SK-N-MC (cell line): ENCODE data around the gene OCA2.

Experiments
- DNase-seq: peaks from one replicate; pipeline ENCODE4 v3.0.0-alpha.2; 2011; ENCODE audit warnings: low read depth, low spot score
- H3K27ac ChIP-seq: fragments of 200-600 bp; sonication (generic); 2 replicates; pipeline ENCODE4 v1.5.1; 2016; ENCODE audit warnings: mixed run types
- H3K36me3 ChIP-seq: fragments of 200-600 bp; sonication (generic); 2 replicates; pipeline ENCODE4 v1.6.1; 2017; ENCODE audit warnings: antibody characterized with exemption, low read length, mixed read lengths; ENCODE audit not compliant: insufficient read depth
- H3K4me3 ChIP-seq: fragments of 200-600 bp; sonication (generic); 2 replicates; pipeline ENCODE4 v1.5.1; 2016
- H3K9ac ChIP-seq: fragments of 200-600 bp; sonication (generic); 2 replicates; pipeline ENCODE4 v1.8.0; 2017; ENCODE audit warnings: mixed run types, mixed read lengths; ENCODE audit not compliant: insufficient read length
- H3K9me3 ChIP-seq: fragments of 200-600 bp; sonication (generic); 2 replicates; pipeline ENCODE4 v1.6.1; 2017; ENCODE audit warnings: low read depth, mild to moderate bottlenecking, antibody characterized with exemption, low read length, moderate library complexity, mixed read lengths
- EZH2 ChIP-seq: fragments of 200-600 bp; sonication (generic); IDR thresholded peaks from one replicate; pipeline ENCODE4 v1.6.1; 2017; ENCODE audit warnings: antibody characterized with exemption
- FOXP2 ChIP-seq: optimal IDR thresholded peaks from 2 replicates; pipeline ENCODE3; 2011; ENCODE audit warnings: mild to moderate bottlenecking, moderate library complexity; ENCODE audit not compliant: insufficient read depth; ENCODE audit errors: extremely low read length, control extremely low read depth
- POLR2AphosphoS5 ChIP-seq: IDR thresholded peaks from 2 replicates; pipeline ENCODE4 v1.6.1; 2012; ENCODE audit warnings: mild to moderate bottlenecking, low read depth, low read length, borderline replicate concordance

The OCA2 gene

DNA sequence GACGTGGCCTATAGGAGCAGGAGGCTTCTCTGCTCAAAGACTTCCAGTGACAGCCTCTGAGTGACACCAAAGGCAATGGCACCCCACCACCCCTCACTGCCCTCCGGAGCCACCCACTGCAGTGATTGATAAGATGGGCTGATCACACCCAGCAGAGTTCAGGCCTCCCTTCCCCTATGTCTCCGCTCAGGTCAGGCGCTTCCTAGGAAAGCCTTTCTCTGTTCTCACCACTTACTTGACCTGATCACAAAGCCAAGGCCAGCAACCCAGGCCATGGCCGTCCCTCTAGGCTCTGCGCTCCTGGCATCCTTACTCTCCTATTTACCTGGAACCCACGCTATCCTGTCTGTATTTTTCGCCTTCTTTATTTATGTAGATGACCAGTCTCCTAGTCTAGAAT lies 282.3 kb downstream of the OCA2 start:
- TF ChIP-seq POLR2AphosphoS5 (no peak), EZH2 (no peak), FOXP2 (no peak)
- Histone ChIP-seq H3K4me3 (no peak overlapping the region), H3K9ac (no peak overlapping the region), H3K9me3 (no peaks in the 10 kb centered on the region), H3K27ac (no peak overlapping the region), H3K36me3 (no peaks in the 10 kb centered on the region)
- DNase-seq: no peak

DNA sequence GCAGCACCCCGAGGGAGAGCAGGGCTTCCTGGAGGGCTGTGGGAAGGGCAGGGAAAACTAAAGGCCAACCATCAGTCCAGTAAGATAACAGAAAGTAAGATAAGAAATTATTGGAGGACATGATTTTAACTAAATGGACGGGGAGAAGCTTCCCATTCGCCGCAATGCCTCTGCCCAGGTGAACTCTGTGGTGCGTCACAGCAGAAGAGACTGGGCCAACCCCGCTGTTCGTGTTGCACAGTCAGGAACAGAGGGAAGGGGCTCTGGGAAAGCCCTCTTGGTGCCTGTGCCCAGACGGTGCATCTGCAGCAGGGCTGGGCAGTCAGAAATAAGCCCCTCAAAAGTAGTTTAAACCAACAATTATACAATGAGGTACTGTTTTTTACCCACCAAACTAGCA lies 284.1 kb downstream of the OCA2 start:
- TF ChIP-seq POLR2AphosphoS5: no peak
- H3K9ac ChIP-seq: no peak overlapping the region

DNA sequence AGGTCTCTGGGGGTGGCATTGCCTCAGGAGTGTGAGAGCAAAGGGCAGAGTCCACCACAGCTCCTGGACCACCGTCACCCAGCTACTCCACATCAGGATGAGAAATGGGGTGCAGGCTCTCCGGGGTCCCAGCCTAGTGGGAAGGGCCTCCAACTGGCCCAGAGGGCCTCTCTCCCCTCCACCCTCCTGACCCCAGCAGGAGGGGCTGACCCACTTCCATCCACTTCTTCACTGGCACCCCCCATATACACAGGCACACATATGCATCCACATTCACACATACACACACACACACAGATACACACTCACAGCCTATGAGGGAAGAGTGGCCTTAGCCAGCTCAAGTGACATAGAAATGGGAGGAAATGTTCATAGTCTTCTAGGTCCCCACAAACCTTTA lies 286.0 kb downstream of the OCA2 start:
- Histone ChIP-seq H3K9ac (no peak overlapping the region), H3K36me3 (no peaks in the 10 kb centered on the region), H3K27ac (no peak overlapping the region), H3K9me3 (no peaks in the 10 kb centered on the region), H3K4me3 (no peak overlapping the region)
- no peak for DNase-seq
- TF ChIP-seq FOXP2 (no peak), EZH2 (no peak), POLR2AphosphoS5 (no peak)

More for the DNA sequence above, 284.1 kb downstream of the OCA2 start:
- Histone ChIP-seq H3K9me3 (no peaks in the 10 kb centered on the region), H3K4me3 (no peak overlapping the region), H3K27ac (no peak overlapping the region), H3K36me3 (no peaks in the 10 kb centered on the region)
- DNase-seq: no peak

DNA sequence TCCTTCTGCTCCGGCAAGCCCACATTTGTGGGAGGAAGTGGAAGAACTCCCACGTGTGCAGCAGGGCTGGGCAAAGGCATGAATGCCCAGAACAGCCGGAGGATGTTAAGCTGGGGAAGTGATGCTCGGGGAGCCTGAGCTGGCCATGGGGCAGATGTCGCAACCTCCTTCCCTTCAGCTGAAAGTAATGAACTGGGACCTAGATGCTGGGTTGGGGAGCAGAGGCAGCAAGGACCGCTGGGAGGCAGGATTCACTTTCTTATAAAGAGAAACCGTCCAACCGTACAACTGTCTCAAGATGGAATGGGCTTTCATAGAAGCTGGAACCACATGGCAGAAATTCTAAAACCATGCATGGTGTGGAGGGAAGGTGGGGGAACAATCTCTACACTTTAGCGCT lies 290.9 kb downstream of the OCA2 start:
- no peak overlapping the region for H3K9ac ChIP-seq
- no peaks in the 10 kb centered on the region for H3K9me3 ChIP-seq
- no peak for TF ChIP-seq POLR2AphosphoS5
- TF ChIP-seq EZH2: no peak
- no peak for TF ChIP-seq FOXP2
- no peak for DNase-seq
- no peak overlapping the region for H3K4me3 ChIP-seq
- no peak overlapping the region for H3K27ac ChIP-seq
- H3K36me3 ChIP-seq: no peaks in the 10 kb centered on the region

DNA sequence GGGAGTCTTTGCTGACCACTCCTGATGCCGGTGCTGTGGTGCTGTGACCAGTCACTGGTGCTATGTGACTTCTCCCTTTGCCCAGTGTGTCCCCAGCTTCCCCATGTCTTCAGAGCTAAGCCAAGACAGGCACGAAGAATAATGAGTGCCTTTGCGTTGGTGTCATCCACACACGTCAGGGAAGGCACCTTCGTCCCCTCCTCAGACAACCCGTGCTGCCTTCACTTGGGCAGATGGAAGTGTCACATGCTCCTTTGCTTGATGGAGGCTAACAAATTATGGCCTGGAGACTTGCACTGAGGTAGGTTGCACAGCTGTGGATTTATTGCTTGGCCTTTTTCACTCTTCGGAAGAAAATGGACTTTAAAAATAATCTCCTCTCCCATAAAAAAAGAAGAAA lies 291.8 kb downstream of the OCA2 start:
- no peak for TF ChIP-seq POLR2AphosphoS5
- no peaks in the 10 kb centered on the region for H3K36me3 ChIP-seq
- no peaks in the 10 kb centered on the region for H3K9me3 ChIP-seq
- DNase-seq: no peak
- H3K4me3 ChIP-seq: no peak overlapping the region
- H3K9ac ChIP-seq: no peak overlapping the region
- no peak overlapping the region for H3K27ac ChIP-seq

DNA sequence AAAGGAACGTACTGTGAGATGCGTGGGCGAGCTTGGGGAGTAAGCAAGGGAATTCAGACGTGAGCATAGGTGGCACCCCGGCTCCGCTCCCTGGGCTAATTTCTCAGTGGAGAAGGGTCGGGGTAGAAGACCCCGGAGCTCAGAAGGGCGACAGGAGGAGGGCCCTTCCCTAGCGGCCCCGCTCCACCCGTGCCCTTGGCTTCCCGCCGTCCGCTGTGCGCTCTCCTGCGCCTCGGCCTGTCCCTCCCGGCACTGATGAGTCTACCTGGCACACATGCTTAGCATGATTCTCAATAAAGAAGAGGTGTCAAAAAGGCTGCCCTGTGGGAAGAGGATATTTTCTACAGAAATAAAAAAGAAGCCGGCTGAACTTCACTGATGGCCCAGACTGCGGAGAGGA lies 292.7 kb downstream of the OCA2 start:
- Histone ChIP-seq H3K9ac (no peak overlapping the region), H3K36me3 (no peaks in the 10 kb centered on the region), H3K4me3 (no peak overlapping the region), H3K9me3 (no peaks in the 10 kb centered on the region), H3K27ac (no peak overlapping the region)
- TF ChIP-seq POLR2AphosphoS5: no peak
- no peak for TF ChIP-seq FOXP2
- TF ChIP-seq EZH2: no peak
- no peak for DNase-seq

DNA sequence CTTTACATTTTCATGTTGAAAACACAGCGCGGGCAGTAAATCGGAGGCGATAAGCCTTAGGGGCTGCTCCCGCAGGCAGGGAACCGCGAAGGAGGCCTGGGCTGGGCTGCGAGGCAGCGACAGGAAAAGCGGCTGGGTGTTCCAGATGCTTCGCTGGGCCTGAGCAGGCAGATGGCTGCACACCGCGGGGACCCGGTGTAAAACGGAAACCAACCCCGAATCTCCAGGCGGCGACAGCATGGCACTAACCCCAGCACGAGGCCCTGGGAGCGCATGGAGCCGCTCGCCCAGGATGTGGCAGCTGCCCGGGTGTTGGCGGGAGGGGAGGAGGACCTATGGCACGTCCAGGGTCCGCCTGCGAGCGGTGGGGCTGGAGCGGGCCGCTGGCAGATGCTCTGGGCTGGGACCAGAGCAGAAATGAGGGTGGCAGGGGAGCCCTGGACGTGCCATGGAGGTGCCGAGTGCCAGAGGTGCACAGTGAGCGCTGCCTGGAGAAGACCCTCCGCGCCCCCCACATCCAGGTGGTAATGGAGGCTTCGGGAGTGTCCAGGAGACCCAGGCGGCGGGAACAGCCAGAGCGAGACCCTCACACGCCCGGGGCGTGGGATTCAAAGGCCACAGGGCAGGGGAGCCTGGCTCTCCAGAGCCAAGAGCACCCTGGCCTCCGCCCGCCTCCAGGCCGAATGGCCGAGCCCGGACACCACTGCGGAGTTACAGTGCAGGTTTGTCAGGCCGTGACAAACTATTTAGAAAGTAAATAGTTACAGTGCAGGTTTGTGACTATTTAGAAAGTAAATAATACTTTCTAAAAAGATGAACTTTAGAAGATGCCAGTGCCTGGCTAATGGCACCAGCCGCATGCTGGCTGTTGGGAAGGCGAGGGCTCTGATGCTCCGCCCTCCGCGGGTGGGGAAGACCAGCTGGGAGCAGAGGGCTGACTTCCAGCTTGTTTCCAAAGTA lies 293.6 kb downstream of the OCA2 start:
- H3K9me3 ChIP-seq: no peaks in the 10 kb centered on the region
- TF ChIP-seq POLR2AphosphoS5 (no peak), FOXP2 (no peak), EZH2 (no peak)

DNA sequence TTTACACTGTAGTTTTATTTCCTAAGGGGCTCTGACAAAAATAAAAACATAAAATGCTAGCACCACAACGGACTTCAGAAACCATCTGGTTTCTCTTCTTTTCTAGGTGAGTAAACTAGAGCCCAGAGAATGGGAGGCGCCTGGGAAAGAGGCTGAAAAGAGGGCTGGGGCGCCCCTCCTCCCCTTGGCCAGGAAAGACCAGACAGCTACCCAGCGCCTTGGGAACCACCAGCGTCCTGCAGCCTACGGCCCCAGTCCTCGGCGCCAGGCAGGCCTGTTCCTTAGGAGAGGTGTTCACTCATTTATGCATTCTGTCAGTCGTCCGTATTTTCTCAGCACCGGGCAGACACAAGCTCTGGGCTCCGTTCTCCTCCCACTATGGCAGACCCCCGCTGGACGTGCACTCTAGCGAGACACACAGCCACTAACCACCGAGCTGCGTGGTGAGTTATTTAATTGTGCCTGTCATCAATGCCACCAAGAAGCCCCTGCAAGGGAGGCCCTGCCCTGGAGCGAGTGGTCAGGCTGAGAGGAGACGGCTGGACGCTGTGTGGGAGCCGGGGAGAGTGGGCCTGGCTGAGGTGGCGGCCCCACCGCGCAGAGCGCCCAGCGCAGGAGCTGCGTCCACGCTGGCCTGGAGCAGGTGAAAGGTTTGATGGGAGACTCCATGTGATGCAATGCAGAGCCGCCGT lies 294.4 kb downstream of the OCA2 start:
- Histone ChIP-seq H3K36me3 (no peaks in the 10 kb centered on the region), H3K9ac (no peak overlapping the region), H3K9me3 (no peaks in the 10 kb centered on the region), H3K4me3 (no peak overlapping the region), H3K27ac (no peak overlapping the region)
- DNase-seq: no peak
- TF ChIP-seq FOXP2 (no peak), EZH2 (no peak), POLR2AphosphoS5 (no peak)

More for the DNA sequence above, 293.6 kb downstream of the OCA2 start:
- DNase-seq: no peak
- Histone ChIP-seq H3K4me3 (no peak overlapping the region), H3K9ac (no peak overlapping the region), H3K27ac (no peak overlapping the region), H3K36me3 (no peaks in the 10 kb centered on the region)

DNA sequence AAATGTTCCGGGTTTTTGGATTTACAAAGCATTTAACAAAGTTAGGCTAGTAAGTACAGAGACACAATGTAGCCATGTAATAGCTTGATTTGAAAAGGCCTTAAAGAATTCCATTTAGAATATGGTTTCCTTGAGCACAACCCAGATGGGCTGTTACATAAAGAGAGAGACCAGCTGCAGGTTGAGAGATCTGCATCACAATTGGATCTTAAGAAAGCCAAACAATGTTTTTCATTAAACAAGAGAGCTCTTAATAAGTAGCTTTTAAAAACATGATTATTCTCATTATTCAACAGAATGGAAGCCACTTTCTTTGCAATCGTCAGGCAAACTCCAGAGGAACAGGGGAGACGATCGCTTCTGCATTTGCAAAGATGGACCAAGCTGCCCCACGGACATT lies 300.3 kb downstream of the OCA2 start:
- Histone ChIP-seq H3K36me3 (no peaks in the 10 kb centered on the region), H3K4me3 (no peak overlapping the region), H3K27ac (no peak overlapping the region), H3K9me3 (no peaks in the 10 kb centered on the region), H3K9ac (no peak overlapping the region)
- TF ChIP-seq FOXP2: no peak
- TF ChIP-seq EZH2: no peak
- no peak for TF ChIP-seq POLR2AphosphoS5
- no peak for DNase-seq
